Activated CD4-positive, alpha-beta T cell treated with anti-CD3 and anti-CD28 coated beads for 48 hours (primary cell): ENCODE results near the gene CCT3.
A peak's percentile ranks its signal among the peaks of the same experiment; 100 is the strongest.
"Not testable (repeated sequence)": the region's sequence is repeated elsewhere in the genome, so short reads cannot be mapped to it uniquely, and the experiment has no call there.

Experiments used
- DNase-seq: peaks from one replicate; pipeline ENCODE4 v3.0.0-alpha.2; 2020

The CCT3 gene

DNA sequence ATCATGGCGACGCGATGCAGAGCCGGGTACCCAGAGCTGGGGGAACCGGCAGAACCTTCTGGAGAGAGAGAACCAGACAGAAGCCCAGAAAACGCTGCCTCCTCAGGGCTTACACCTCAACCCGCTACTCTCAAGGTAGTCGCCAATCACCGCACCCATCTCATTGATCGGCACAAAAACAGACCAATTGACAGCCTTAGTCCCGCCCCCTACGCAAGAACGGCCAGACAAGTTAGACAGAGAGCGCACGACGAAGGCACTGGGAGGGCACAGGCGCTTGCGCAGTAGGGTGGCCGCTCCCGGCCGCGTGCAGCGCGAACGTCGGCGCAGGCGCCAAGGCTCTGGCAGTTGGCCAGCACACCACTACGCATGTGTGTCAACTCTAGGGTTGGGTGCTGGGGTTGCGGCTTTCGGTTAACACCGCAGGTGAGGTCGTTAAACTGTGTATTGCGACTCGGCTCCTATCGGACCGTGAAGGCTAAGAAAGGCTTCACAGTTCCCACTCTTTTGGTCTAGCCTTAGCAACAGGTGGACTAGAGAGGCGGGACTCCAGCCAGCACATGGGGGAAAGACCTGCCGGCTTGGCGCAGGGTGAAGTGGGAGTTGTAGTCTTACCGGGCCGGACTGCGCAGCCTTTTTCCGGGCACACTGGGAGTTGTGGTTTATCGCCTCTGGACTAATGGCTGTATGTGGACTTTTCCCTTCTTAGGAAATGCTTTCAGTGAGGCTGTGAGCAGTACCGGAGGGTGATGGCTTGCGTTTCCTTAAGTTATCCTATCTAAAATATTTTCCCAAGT lies at the start of gene CCT3, which contains the start of gene TSACC:
Gene CCT3 (minus strand): TSS at position 113 of the 797 bp plus-strand sequence. CDS start 108 bp downstream, at position 5.
Gene TSACC (plus strand): TSS at position 347 of the 797 bp plus-strand sequence. CDS start 1,232 bp downstream, outside the sequence.
- peak; percentile 99 for DNase-seq

DNA sequence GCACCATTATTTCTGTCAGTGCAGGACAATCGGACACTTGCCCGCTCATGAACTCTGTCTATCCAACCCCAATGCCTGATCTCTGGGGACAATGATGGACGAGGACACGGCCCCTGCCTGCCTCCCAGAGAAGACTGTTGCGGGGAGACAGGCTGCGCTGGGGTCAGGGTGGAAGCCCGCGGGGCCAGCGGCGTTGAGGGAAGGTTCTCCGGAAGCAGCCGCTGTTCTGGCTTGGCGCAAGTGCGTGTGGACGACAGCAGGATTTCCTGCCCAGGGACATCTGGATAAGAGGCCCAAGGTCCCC lies 49.7 kb upstream of the CCT3 start:
- DNase-seq: no peak

DNA sequence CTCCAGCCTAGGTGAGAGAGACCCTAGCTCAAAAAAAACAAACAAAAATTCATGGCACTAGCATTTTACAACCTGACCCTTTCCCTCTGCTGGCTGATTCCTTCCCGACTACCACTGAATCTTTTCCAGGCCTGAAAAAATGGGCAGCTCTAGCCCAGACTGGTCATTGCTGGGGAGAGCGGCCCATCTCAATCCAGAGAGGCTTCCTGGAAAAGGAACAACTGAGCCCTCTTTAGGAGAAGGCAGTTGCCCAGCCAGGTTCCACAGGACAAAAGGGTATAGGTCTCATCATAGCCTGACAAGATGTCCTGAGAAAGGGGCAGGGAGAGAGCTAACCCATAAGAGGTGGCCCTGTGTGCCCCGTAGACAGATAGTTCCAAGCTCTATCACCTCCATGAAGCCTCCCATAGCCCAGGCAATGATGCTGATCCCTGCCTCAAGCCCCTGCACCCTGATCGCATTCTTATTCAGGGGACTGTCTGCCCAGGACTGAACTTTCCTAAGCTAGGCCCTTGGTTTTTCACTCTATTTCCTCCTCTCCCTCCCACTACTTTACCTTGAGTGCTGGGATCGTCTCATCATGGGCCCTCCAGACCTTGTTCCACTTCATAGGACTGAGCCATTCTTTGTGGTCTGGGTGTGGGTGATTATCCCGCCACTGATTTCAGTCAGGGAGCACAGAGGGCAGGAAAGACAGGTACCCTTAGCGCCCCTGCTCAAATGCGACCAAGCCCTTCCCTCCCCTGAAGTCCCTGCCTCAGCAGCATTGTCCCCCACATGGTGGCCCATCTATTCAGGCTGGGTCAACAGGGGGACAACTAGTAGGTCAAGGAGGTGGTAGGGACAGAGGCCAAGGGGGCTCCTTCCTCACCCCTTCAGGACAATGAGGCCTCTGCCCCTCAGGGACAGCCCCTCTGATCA lies 49.1 kb upstream of the CCT3 start:
- no peak for DNase-seq

DNA sequence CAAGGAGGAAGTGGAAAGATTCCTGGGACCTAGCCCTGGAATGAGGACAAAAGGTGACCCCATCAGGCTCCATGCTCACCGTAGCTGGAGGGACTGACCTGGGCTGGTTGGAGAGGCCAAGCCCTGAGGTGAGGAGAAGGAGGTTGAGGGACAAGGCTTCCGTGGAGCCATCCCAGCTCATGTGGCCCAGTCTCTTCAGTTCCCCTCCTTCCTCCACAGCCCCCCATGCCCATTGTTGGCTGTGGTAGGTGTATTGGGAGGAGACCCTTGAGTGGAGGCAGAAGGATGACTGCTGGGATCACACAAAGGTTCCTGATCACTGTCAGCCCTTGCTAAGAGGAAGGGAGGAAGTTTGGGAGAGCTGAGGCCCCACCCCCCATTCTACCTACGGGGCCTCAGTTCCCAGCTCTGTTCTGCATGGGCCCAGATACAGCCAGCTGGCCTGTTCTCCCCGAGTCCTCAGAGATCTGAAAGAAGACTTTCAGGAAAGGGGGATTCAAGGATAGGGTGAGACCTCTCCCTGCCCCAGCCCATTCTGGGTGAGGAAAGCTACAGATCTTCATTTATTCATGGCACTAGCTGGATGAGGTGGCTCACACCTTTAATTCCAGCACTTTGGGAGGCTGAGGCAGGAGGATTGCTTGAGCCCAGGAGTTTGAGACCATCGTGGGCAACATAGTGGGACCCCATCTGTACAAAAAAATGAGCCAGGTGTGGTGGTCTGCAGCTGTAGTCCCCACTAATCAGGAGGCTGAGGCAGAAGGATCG lies 48.2 kb upstream of the CCT3 start:
- DNase-seq: no peak

DNA sequence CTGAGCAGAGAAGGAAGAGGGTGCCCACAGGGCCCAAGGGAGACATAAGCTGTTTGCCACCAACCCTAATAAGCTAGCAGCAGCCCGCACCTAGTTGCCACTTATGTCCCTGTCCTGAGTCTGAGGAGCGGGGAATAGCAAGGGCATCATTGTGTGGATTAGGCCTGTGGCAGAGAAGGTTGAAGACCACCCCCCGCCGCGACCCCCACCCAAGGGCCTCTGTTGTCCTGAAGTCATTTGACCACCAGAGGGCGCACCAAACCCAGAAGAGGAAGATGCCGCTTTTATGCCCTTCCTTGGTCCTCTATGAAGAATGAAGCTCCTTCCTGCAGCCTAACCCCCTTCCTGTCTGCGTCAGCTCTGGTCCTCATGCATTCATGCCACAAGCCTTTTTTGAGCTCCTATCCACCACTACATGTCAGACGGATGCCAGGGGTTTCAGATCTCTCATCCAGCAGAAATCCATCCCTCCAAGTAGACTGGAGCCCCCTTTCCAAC lies 47.5 kb upstream of the CCT3 start:
- peak; percentile 80 for DNase-seq

DNA sequence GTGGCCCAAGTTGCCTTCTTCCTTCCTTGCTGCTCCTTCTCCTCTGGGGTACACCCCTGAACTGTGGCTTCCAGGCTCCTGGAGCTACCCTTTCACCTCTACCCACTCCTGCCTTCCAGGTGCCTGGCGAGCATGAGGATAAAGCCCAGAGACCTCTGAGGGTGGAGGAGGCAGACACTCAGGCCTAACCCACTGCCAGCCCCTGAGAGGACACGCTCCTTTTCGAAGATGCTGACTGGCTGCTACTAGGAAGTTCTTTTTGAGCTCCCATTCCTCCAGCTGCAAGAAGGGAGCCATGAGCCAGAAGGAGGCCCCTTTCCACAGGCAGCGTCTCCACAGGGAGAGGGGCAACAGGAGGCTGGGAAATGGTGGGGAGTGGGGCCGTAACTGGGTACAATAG lies 46.6 kb upstream of the CCT3 start:
- no peak for DNase-seq

DNA sequence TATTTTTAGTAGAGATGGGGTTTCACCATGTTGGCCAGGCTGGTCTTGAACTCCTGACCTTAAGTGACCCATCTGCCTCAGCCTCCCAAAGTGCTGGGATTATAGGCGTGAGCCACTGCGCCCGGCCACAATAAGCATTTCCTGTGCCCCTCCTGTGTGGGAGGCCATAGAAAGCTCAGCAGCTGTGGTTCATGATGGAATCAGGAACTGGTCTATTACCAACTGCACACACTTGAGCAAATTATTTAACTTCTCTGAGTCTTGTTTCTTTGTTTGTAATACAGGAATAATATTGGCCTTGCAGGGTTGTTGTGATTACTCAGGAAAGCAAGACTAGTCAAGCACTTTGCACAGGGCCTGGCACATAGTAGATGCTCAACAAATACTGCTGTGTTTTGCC lies 45.9 kb upstream of the CCT3 start:
- no peak for DNase-seq

DNA sequence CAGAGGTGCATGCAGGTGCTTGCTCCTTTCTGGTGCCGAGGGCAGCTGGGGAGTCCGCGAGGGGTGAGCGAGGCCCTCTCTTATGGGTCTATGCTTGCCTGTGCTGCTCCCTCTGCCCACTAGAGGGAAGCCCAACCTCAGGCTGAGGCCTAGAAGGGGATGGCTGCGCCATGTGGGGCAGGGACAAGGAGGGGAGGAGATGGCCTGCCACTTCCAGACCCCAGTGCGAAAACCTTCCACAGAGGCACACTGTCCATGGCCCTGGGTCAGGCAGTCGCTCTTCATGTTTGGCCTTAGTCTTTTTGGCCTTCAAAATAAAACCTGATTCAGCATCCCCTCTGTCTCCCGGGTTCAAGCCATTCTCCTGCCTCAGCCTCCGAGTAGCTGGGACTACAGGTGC lies 44.9 kb upstream of the CCT3 start:
- DNase-seq: peak; percentile 79

DNA sequence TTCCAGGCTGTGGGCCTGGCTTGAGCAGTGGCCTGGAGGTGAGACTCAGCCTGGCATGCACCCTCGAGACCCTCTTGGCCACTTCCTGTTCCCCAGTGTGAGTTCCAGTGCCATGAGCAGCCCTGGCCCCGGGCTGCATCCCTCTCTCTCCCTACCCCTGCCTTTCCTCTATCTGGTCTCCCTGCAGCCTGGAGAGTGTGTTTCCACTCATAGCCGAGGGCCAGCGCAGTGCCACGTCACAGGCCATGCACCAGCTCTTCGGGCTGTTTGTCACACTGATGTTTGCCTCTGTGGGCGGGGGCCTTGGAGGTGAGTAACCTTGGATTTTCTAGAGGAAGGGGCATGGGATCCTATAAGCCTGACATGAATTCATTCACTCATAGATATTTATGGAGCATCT lies 44.5 kb upstream of the CCT3 start:
- DNase-seq: no peak

DNA sequence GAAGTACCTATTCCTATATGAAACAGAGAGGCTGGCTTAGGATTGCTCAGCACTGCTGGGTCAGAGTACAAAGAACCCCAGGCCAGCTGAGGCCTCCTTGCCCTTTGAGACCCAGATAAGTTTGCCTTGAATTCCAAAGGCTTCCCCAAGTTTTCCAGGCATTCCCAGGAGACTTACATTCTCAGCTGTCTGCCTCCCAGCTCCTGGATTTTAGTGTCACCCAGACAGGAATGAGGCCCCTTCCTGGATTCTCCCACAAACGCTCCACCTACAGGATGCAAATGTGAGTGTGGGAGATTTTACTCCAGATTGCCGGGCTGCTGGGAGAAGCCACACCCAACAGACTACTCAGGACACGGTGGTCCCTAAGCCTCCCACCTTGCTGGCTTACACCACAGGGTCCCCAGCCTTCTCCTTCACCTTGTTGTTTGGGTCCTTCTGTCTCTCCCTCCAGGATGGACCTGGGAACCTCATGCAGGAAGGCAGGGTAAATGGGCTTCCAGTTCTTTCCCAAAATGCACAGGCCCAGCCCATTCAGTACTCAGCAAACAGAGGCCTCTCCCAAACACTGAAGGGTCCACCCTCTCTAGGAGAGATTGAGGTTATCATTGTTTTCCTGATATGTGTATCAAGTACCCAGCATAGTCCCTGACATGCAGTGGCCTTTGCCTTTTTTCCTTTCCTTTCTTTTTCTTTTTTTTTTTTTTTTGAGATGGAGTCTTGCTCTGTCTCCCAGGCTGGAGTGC lies 41.5 kb upstream of the CCT3 start:
- no peak for DNase-seq

DNA sequence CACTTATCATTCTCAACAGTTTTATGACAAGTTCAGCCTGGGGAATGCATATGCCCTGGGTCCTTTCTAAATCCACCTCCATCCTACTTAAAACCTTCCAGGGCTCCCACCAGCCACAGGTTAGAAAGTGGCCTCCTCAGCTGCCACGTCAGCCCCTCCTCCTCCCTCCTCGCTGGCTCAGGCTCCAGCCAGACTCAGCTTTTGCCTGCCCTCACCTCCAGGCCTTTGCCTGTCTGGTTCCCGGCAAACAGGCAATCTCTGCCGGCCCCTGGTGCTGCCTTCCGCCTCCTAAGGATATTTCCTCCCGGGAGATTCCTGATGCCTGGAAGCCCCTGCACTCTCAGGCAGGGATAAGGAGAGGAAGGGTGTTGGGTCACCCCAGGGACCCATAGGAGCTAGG lies 40.5 kb upstream of the CCT3 start:
- no peak for DNase-seq

DNA sequence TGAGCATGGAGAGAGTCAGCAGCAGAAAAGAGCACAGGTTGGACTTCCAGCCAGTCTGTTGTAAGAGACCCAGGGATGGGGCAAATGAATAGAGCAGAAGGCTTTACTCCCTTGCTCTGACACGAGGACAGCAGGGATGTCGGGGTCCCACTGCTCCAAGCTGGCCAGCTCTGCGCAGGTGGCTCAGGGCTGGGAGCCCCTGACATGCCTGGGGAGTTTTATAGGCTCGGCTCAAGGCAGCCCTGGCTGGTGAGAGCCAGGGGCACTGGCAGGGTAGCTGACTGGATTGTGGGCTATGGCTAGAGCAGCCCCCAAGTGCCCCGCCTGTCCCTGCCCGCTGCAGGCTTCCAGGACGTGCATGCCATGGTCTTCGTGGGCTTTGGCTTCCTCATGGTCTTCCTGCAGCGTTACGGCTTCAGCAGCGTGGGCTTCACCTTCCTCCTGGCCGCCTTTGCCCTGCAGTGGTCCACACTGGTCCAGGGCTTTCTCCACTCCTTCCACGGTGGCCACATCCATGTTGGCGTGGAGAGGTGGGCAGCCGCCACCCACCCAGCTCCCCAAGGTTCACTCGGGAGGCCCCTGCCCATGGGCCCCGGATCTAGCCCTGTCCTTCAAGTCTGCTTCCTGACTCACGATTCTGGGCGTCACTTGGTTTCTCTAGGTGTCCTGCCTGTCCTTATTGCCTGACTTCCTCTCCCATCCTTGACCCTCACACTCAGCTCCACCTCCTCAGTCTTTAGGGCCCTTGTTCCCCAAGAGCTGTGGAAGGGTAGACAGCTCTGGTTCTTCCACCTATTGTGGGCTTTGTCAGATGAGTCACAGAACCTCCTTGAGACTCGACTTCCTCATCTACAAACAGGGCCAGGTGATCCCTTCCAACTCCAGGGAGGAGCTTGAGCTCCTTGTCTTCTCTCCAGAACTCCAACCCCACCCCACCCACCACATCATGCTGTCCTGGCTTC lies 39.1 kb upstream of the CCT3 start:
- DNase-seq: no peak

DNA sequence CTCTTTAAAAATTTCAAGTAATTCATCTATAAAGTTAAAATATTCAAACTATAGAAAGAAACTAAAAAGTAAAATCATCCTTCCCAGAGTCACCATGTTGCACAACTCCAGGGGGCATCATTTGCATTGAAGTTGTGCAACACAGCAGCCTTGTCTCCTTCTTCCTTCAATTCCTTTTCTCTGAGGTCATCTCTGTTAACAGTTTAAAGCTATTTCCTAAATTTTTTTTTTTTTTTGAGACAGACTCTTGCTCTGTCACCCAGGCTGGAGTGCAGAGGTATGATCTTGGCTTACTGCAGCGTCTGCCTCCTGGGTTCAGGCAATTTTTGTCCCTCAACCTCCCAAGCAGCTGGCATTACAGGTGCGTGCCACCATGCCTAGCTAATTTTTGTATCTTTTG lies 38.1 kb upstream of the CCT3 start:
- no peak for DNase-seq

DNA sequence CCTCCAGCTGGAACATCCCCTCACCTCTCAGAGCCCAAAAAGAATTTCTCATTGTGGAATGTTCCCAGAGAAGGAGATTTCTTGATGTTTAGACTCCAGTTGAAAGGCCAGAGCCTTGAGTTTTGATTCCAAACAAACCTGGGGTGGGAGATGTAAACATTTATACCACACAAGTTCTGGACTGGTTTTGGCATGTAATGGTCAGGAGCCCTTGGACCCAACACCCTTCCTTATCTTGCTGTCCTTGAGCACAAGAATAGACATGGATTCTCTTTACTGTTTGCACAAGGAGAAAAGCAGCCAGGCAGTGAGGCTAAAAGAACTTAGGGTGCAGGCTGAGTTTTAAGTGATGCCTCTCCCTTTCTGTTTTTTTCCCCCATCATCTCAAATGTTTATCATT lies 35.5 kb upstream of the CCT3 start:
- no peak for DNase-seq

DNA sequence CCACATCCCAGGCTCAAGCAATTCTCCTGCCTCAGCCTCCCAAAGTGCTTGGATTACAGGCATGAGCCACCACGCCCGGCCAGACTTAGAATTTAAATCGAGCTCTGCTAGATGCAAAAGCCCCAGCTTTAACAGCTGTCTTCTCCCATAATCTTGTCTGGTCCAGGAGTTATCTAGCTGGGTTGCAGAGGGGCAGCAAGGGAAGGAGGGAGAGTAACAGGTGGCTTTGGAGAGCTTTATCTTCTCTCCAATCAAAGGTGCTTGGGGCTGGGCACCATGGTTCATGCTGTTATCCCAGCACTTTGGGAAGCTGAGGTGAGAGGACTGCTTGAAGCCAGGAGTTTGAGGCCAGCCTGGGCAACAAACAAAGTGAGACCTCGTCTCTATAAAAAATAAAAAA lies 34.8 kb upstream of the CCT3 start:
- no peak for DNase-seq

DNA sequence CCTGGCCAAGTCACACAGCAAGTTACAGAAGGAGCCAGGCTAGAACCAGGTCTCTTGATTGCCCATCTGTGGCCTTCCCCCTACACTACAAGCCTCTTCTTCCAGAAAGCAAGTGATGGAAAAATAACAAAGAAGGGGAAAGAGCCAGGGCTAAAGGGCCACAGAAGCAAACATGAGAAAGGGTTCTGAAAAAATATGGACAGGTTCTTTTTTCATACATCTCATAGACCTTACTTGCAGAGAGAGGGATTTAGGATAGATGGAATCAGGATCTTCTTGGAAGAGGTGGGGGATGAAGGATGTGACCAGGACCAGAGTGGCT lies 34.1 kb upstream of the CCT3 start:
- DNase-seq: no peak

DNA sequence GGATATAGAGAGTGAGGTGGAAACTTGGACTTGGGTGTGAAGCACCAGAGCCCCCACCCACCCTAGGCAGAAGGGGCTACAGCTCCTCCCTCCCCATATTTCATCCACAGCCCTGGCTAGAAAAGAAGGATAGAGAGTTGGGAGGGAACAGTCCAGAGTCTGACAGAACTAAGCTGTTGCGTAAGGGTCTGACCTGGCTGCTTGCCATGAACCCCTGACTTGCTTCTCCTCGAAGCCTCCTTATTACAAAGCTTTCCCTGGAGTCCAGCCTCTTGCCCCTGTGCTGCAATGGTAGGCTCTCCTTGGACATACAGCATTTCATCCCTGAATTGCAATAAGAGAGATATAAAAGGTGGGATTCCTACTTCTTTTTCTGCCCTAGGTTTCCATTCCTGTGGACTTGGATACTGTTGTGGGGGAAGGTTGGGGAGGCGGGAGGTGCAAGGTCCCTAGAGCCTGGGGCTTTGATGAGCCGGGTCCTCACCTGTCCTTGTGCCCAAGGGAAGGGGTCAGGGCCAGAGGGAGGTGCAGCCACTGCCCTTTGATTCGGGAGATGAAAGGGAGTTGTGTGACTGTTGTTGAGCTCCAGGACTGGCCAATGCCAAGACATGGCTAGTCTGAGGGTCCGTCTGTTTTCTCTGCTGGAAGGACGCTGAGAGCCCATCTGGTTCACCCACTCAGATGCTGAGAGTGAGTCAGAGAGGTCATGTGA lies 33.6 kb upstream of the CCT3 start:
- no peak for DNase-seq

DNA sequence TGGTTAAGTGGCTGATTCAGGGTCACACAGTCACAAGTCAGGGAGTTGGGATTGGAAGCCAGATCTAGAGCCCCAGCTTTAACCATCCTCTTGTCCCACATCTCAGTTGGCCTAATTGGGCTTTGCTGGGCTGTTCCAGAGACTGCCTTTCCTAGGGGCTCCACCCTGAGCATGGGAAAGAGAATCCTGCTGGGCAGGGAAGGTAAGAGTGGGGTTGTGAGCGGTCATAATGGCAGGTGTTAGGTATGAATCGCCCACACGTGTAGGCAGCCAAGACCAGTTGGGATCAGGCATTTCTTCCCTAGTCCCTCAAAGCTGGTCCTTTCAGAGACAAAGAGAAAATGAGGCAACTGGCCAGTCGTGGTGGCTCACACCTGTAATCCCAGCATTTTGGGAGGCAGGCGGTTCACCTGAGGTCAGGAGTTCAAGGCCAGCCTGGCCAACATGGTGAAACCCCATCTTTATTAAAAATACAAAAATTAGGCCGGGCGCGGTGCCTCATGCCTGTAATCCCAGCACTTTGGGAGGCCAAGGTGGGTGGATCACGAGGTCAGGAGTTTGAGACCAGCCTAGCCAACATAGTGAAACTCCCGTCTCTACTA lies 31.7 kb upstream of the CCT3 start:
- DNase-seq: not testable (repeated sequence)

DNA sequence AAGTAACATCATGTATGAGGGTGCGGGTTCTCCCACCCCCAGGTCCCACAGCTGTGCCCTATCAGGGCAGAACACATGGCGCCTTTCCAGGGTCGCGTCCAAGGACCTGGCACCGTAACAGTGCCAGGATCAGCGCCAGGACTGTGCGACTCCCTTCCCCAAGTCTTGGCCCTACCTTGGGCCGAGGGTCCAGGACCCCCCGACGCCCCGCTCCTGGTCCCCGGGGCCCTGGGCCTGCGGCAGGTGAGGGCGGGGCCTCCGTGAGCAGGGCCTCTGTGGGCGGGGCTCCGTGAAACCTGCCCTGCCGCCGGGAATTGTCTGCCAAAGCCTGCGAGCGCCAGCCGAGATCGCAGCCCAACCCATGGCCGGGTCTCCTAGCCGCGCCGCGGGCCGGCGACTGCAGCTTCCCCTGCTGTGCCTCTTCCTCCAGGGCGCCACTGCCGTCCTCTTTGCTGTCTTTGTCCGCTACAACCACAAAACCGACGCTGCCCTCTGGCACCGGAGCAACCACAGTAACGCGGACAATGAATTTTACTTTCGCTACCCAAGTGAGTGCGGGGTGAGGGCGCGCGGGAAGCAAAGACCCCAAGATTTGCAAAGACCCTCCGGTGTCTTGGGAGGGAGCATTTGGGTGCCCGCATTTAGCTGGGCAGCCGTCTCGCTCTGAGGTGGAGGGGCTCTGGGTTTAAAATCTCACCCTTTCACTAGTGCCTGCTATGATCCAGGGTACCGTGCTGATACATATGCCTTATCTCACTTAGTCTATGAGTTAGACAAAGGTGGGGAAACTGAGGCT lies 31.0 kb upstream of the CCT3 start, which contains the start of gene RHBG:
Gene RHBG (plus strand): TSS at position 323 of the 796 bp plus-strand sequence. CDS start 39 bp downstream, at position 362.
- peak; percentile 26 for DNase-seq
